ENCODE data around the gene GCK.

DNA sequence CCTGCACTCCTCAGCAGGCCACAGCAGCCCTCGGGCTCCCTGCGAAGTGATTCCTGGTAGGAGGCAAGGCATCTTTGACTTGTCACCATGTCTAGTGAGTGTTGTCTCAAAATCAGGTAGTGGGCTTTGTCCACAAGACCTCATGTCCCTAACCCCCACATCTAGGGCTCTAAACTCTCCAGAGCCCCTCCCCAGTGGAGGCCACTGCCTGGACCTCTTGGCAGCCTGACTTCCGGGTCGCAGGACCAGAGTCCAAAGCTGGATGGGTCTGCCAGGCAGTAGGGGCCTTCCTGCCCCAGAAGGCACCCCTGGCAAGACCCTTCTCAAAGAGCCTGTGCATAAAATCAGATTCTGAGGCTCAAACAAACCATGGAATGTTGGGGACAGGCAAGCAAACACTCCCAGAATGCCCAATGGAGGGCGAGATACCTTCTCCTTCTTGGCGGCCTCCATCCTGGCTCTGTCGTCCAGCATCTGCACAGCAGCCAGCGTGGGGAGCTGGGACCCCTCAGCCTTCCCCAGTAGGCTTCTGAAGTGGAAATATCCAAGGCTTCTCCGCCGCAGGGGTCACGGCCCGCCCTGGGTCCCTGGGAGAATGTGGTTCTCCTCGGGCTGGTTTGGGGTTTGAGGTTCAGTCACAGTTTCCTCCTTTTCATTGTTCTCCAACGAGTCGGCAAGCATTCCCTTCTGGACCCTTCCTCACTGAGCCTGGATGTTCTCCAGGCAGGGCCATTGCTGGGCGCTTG lies 586 bp downstream of the GCK start:
- no peak for TF ChIP-seq RARB (CRISPR knock-in tag; IDR thresholded peaks at IDR 0.05)
- TF ChIP-seq TCF4 (CRISPR knock-in tag; IDR thresholded peaks at IDR 0.05; ENCODE audit: borderline replicate concordance): no peak
- TF ChIP-seq, protein P1, sequence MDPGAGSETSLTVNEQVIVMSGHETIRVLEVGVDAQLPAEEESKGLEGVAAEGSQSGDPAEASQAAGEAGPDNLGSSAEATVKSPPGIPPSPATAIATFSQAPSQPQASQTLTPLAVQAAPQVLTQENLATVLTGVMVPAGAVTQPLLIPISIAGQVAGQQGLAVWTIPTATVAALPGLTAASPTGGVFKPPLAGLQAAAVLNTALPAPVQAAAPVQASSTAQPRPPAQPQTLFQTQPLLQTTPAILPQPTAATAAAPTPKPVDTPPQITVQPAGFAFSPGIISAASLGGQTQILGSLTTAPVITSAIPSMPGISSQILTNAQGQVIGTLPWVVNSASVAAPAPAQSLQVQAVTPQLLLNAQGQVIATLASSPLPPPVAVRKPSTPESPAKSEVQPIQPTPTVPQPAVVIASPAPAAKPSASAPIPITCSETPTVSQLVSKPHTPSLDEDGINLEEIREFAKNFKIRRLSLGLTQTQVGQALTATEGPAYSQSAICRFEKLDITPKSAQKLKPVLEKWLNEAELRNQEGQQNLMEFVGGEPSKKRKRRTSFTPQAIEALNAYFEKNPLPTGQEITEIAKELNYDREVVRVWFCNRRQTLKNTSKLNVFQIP (CRISPR knock-in tag; IDR thresholded peaks at IDR 0.05; ENCODE audit: borderline replicate concordance, low read depth): no peak
- TF ChIP-seq ISL1 (CRISPR knock-in tag; IDR thresholded peaks at IDR 0.05): no peak
- no peak for TF ChIP-seq GLIS3 (CRISPR knock-in tag; IDR thresholded peaks at IDR 0.05)
- TF ChIP-seq, protein P2, sequence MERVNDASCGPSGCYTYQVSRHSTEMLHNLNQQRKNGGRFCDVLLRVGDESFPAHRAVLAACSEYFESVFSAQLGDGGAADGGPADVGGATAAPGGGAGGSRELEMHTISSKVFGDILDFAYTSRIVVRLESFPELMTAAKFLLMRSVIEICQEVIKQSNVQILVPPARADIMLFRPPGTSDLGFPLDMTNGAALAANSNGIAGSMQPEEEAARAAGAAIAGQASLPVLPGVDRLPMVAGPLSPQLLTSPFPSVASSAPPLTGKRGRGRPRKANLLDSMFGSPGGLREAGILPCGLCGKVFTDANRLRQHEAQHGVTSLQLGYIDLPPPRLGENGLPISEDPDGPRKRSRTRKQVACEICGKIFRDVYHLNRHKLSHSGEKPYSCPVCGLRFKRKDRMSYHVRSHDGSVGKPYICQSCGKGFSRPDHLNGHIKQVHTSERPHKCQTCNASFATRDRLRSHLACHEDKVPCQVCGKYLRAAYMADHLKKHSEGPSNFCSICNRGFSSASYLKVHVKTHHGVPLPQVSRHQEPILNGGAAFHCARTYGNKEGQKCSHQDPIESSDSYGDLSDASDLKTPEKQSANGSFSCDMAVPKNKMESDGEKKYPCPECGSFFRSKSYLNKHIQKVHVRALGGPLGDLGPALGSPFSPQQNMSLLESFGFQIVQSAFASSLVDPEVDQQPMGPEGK (CRISPR knock-in tag; IDR thresholded peaks at IDR 0.05; ENCODE audit: borderline replicate concordance): no peak
- TF ChIP-seq ZFP3 (CRISPR knock-in tag; IDR thresholded peaks at IDR 0.05): no peak
- TF ChIP-seq ZFP30 (CRISPR knock-in tag; IDR thresholded peaks at IDR 0.05): no peak
- TF ChIP-seq PPARA (CRISPR knock-in tag; IDR thresholded peaks at IDR 0.05; ENCODE audit: borderline replicate concordance): no peak
- no peak for TF ChIP-seq TOX (CRISPR knock-in tag; IDR thresholded peaks at IDR 0.05; ENCODE audit: borderline replicate concordance)
